IPS-NIHi11 (cell line): ENCODE measurements around the gene SETDB1.

Experiments used
- DNase-seq: peaks from one replicate; pipeline ENCODE4 v3.0.0; 2012; ENCODE audit warnings: mixed read lengths, low spot score

The SETDB1 gene

DNA sequence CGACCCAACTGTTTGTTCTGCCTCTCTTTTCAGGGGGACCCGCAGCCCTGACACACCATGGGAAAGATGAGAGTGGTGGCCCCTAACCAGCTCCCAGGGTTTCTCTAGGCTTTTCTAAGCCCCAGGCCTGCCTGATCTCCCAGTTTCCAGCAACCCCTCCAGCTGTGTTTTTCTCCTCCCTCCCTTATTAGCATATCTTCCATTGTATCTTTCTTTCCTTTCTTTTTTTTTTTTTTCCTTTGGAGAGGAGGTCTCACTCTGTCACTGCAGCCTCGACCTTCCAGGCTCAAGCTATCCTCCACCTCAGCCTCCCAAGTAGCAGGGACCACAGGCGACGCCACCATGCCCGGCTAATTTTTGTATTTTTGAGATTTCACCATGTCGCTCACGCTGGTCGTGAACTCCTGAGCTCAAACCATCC lies 50.2 kb downstream of the SETDB1 start:
- DNase-seq, result peak; percentile 47

DNA sequence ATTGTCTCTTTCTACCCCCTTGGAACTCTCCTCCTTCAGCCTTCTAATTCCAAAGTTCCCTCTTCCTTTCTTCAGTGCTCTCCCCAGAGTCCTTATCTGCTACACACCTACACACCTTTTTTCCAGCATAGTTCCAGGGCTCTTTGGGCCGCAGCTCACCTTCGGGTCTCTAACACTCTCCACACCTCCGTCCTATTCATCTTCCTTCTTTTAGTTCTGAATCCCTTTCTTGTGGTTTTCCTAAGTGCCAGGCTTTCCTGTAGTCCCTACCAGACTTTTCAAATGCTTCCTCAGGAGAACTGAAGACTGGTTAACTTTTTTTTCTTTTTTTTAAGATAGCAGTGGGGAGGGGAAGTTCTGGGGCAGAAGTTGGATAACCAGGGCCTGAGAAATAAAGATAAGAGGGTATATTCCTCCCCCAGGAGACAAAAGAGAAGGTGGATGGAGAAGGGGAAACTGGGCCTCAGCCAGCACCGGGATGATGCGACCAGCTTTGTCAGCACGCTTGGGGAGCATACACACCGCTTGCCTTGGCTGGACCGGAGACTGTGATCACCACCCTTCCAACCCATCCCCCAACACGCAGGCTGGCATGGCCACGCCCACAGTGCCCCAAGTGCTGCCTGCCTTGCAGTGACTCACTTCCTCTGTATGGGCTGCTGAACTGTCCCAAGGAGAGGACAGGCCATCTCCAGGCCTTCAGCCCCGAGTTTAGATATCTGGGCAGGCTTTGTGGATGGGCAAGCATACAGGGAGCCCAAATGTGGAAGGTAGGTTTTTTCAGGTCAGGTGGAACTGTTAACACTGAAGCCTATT lies 50.9 kb downstream of the SETDB1 start:
- DNase-seq, result peak; percentile 65

DNA sequence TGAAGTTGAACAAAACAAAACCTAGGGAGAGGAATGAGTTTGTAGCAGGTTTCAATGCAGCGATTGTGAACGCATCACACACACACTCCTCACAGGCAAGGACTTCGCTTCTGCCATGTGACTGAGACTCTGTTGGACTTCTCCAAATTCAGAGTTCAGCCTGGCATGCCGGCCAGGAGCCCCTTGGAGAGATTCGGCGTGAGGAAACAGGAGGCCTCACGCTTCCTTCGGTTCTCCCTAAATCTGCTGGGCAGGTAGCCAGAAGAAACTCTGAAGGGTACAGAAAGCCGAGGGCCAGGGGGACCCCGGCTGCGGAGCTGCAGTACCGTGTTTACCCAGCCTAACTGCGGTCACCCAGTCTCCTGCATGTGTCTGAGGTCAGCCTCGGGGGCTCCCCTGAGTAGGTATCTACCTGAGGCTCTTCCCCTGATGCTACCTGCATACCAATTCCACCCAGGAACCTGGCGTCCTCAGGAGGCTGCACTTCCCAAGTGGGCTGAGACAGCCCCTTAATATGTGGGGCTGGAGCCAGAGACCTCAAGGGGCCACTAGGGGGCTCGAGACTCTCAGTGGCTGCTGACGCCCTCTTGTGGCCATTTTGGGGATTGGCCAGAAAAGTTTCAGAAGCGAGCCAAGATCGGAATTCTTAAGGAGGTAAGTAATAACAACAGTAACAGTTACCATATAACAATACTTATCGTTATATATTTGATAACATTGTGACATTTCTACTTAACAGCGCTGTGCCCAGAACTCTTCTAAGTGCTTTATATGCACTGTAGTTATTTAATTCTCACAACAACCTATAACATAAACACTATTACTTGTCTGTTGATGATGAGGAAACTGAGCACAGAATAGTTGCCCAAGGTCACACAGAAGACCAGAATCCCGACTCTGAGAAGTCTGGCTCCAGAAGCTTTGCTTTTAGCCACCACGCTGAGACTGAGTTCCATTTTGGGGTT lies 53.2 kb downstream of the SETDB1 start:
- peak; percentile 84 for DNase-seq

DNA sequence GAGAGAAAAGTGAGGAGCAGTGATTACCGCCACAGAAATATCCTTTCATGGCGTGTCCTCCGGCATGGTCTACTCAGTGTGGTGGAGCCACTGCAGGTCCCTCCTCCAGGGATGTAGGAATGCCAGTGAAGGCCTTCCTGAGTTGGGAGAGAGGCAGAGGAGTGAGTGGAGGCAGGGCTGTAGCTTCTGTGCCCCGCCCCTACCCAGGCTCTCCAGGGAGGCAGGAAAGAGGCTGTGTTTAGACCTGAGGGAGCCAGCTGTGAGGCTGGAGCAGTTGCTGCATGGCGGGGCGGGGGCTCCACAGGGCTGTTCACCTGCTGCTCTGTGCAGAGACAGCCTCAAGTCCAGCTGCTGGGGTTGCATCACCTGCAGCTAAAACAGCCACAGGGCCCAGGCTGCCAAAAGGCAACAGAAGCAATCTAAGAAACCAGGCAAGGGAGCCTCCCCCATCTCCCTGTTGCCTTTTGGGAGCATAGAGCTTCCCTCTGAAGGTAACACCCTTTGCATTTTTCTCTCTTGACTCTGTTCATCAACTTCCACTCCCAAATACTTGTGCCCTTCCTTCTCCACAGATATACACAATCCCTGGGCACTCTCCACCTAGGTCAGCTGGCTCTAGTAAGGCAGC lies 55.1 kb downstream of the SETDB1 start:
- peak; percentile 87 for DNase-seq

DNA sequence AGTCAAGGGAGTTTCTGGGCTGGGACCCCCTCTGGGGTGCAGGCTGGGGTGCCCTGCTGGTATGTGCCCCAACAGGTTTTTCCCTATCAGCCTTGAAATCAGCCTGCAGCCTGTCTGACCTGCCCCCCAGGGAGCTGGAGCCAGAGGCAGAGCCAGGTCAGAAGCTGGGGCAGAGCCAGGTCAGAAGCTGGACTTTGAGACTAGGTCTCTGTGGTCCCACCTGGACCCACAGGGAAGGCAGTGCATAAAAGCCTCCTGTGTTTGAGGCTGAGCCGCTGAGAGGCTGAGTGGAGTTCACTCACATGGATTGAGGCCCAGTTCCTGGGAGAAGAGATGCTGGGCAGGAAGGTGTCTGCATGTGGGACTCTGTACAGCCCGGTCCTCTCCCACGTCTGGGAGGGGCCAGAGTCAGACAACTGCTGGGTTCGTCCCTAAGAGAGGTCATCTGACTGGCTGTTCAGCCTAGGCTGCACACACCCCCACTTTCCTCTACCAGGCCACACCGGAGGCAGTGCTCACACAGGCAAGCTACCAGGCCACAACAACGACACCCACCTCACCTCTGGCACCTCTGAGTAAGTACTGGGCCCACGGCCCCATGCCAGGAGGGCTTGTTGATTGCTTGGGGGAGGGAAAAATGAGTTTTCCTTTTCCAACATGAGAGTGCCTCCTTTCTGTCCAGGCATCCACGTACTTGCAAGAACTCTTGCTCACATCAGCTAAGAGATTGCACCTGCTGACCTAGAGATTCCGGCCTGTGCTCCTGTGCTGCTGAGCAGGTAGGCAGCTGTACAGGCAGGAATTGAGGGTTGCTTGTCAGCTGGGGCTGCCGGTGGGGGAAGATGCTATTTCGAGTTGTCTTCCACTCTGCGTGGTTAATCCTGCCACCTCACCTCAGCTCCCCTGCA lies 55.9 kb downstream of the SETDB1 start, which contains the start of gene ANXA9:
ANXA9 (plus strand) TSS at position 488 of the 908 bp plus-strand sequence. CDS start 814 bp downstream, outside the sequence.
- DNase-seq, result peak; percentile 53

DNA sequence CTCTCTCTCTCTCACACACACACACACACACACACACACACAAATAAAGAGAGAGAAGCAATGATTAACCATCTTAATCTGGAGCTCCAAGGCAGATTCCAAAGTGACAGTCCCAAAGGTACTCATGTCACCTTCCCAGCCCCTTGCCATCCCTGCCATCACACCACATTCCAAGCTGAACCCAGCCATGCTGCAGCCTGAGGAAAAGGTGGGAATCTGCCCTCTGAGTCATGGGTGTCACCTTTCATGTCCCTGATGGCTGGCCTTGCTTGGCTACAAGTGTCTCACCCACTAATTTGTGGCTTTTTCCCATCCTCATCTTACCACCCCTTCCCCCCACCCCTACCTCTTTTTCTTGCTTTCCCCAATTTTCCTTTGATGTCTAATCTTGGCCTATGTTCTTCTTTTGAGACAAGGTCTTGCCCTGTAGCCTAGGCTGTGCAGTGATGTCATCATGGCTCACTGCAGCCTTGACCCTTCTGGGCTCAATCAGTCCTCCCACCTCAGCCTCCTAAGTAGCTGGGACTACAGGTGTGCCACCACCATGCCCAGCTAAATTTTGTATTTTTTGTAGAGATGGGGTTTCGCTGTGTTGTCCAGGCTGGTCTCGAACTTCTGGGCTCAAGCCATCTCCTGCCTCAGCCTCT lies 59.1 kb downstream of the SETDB1 start:
- DNase-seq, result no peak

DNA sequence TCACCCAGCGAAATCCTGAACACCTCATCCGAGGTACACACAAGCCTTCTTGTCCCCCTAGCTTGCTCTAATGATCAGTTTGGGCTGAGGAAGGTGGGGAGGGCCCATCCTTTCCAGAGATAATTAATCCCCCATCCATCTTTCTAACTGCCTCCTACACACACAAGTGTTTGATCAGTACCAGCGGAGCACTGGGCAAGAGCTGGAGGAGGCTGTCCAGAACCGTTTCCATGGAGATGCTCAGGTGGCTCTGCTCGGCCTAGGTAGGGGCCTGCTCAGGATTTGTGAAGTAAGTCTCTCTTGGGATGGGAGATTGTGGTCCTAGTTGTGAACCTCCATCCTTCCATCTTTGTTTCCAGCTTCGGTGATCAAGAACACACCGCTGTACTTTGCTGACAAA lies 61.8 kb downstream of the SETDB1 start:
- DNase-seq, result no peak

DNA sequence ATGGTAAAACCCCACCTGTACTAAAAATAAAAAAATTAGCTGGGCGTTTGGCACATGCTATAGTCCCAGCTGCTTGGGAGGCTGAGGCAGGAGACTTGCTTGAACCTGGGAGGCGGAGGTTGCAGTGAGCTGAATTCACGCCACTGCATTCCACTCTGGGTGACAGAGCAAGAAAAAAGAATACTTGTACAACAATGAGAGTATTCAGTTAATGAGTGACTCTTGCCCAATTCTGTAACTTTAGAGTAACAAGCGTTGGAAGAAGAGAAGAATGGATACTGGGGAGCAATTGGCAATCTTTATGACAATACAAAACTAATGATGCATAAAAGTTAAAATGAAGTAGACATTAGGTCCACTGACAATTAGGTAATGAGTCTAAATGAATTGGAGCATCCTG lies 66.5 kb downstream of the SETDB1 start:
- DNase-seq, result no peak

DNA sequence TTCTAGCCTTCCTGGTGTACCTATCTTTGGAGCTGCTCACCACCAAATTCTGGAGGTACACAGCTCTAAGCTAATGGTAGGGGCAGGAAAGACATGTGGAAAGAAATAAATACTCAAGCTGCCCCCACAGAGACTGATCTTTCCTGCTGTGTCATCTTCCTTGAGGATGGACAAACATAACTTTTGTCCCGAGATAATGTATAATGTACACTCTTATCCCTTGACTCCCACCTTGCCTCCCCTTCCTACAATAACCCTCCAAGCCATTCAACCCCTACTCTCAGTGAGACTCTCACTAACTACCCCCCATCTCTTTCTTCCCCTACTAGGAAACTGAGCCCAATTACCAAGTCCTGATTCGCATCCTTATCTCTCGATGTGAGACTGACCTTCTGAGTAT lies 68.1 kb downstream of the SETDB1 start:
- DNase-seq, result no peak

DNA sequence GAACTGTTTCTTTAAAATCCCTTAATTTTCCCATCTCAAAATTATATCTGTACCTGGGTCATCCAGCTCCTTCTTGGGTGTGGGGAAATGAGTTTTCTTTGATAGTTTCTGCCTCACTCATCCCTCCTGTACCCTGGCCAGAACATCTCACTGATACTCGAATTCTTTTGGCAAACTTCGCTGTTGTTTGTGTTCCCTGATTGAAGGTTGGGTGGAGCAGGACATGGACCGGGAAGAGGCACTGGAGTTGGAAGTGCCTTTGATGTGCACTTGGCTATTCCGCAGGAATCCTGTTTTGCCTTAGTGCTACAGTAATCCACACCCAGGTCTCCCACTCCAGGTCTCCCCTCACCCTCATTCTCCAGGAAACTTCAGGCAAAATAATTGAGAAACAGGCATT lies 69.3 kb downstream of the SETDB1 start:
- DNase-seq, result no peak

DNA sequence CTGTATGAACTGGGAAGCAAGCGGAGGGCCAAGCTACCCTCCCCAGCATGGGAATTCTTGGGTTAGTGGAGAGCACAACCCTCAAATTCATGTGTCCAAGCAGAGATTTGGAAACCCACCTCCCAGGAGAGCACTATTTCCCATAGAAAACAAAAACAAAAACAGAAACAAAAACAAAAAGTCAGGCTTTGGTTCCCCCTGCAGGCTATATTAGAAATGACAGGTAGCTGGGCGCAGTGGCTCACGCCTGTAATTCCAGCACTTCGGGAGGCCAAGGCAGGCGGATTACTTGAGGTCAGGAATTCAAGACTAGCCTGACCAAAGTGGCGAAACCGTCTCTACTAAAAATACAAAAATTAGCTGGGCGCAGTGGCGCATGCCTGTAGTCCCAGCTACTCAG lies 69.7 kb downstream of the SETDB1 start:
- peak; percentile 48 for DNase-seq

DNA sequence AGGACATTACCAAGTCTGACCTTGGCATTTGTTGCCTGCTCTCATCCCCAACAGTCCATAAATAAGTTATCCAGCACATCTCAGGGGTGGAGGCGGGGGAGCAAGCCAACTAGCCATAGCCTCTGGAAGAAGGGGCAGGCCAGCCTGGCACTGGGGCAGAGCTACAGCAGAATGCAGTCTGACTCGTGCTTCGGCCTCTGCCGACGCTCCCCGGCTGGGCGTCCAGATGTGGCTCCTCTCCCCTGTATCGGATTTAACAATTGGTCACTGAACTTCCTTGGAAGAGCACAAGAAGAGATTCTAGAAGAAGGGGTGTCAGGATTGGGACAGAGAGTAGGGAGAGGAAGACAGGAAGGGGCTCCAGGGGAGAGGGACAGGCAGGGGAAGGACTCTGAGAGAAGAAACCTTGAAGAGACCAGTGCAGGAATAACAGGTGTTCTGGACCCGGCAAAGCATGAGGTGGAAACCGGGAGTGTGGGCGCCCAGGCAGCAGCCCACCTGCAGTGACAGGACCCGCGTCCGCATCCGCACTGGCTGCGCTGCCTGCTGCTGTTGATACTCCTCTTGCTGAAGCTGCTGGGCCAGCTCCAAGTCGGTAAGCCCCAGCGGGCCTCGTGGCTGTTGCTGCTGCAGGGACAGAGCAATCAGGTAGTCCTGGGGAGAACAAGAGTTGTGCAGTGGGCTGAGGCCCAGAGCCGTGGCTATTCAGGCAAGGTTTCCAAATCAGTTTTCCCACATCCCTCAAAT lies 71.1 kb downstream of the SETDB1 start:
- DNase-seq, result no peak

DNA sequence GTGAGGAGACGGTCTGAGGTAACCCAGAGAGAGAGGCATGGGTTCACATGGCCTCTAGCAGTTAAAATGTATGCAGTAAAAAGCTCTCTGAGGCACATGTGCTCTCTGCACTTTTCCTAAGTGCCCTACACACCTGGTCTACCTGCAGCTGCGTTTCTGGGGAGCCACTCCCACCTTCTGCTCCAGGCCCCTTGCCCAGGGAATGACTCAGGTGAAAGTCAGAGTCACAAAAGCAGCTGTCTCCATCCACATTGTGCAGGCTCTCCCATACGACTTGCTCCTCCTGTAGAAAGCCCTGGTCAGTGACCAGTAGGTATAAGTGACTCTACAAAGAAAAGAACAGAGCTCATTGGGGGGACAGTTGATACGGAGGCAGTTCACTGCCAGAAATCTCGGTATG lies 71.8 kb downstream of the SETDB1 start:
- no peak for DNase-seq

DNA sequence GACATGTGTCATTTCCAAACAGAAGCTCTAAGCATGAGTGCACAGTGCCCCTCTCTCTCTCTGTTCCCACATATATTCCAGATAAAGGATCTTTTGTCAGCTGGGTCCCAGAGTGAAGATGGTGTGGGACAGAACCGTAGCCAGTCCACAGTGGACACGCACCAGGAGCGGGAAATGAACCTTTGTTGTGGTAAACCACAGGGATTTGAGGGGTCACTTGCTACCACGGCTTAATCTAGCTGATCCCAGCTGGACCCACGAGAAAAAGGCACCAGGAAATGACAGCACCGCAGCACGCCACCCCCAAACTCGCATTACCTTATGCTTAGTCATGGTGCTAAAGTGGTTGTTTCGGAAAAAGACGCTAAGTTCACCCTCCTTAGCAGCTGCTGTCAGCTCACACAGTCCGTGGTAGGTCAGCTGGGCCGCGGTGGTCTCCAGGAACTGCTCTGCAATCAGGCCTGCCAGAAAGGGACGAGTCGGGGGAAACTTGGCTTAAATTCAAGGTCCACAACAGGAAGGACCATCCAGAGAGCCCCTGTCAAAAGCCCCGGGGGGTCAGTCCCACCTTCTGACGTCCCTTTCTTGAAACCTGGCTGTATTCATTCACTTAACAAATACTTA lies 73.0 kb downstream of the SETDB1 start:
- DNase-seq, result no peak

DNA sequence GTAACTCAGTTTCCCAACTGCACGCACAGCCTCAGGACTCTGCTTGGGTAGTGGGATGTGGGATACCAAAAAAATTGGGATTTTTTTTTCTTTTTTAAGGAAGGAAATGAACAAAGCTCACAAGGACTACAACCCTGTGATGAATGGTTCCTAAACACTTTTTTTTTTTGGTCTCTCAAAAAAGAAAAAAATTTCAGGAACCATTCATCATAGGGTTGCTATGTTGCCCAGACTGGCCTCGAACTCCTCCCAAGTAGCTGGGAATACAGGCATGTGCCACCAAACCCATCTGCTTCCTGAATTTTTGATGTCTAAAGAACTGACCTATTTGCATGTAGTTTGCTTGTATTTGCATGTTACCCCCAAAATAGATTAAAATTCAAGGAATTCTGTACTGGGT lies 73.8 kb downstream of the SETDB1 start:
- no peak for DNase-seq

DNA sequence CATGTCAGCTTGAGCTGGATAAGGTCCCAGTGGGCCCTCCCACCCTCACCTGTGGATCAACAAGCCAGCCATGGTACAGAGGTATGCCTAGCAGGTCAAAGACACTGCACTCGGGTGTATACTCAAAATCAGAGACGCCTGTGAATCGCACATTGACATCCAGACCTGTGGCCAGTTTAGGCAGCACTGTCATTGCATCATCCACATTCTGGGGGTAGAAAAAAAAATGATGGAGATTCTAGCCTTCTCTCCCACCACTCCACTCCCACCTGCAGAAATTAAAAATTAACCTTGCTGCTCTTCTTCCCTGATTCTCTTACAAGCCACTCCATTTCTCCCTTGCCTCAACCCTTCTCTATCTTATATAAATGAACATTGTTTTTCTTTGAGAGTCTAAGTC lies 74.2 kb downstream of the SETDB1 start:
- DNase-seq, result no peak

DNA sequence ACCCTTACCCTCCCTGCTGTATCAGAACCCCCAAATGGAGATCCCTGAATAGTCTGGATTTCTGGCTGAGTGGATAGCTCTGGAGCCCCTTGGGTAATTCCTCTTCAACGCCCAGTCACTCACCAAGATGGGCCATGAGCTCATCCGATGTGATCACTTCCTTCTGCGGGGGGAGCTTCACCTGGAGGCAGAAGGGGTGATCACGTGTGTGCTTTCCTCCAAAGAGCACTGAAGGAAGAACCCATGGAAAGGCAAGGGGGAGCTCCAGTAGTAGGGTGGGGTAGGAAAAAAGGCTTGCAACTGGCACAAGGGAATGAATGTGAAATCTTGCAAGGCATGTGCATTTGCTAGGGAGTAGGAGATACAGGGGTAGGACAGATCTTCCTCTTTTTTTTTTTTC lies 75.4 kb downstream of the SETDB1 start:
- no peak for DNase-seq

DNA sequence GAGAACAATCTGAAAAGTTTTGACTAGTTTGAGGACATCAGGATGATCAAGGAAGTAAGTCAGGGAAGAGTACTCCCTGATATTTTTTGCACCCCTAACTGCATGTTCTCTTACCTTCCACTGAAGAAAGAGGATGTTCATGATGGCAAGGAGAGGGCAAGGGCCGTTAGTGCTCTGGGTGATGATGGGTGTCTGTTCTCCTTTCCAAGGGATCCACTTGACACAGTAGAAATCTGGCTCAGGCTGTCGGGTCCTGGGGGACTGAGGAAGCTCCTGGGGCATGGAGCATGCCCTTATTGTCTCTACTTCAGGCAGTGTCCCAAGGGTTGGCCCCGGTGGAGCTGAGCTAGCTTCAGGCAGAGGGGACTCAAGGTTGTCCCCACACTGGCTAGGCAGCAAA lies 75.9 kb downstream of the SETDB1 start:
- no peak for DNase-seq

DNA sequence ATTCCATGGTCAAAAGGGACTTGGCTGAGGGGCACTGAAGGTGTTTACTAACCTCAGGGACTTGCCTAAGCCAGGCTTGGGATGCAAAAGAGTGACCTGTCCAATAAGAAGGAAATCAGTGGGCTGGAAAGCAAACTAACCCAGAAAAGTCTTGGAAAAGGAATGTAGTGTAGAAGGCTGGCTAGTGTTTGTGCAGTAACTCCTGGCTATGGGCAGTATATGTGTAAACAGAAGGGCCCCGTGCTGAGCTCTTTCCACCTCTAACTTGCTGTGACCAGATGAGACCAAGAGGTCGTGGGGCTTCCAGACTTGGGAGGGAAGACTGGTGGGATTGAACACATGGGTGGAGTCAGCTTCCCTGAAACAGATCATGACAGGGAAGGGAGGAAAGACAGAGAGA lies 76.4 kb downstream of the SETDB1 start:
- no peak for DNase-seq

DNA sequence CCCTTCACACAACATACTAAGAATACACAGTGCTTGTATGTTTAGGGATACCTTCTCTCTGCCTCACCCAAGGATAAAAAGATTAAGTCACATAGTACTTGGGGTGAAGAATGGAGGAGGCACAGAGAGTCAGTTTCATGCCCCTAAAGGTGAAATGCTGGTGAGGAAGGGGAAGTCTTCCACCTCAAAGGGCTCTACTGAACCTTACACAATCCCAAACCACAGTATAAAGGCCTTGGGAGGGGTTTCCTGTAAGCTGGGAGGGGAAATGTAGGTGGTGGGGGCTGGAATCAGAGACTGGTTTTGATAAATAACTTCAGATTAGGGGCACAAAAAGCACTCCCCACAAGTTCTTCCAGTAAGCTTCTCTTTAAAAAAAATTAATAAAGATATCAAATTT lies 77.0 kb downstream of the SETDB1 start:
- DNase-seq, result no peak
